Measurements from ENCODE around the gene KRT86. TPM values are rescaled to one million over a fixed set of nuclear protein-coding genes. Genes with fewer than 3 reads are reported as not detected.

Gene KRT86
- not detected for total RNA-seq
- under 1 TPM in 2 of 3 donors, not detected in 1; 0.25 to 0.60 TPM for polyA plus RNA-seq

GRCh38 chr12:52274521-52275120, at the start of gene KRT86:
TSS of gene KRT86 (plus strand) at chr12:52274645. CDS start at chr12:52301917, 27,272 bp downstream.
- H3K27me3 ChIP-seq = no peaks in the 10 kb centered on the region
- no peak for DNase-seq
- no peaks in the 10 kb centered on the region for H3K9me3 ChIP-seq
- intact Hi-C loops (cut with DNase I) = loop anchor here (10.0 kb wide), 1 partner anchor 250 kb away; no protein-coding TSS in a partner anchor
- H3K36me3 ChIP-seq = no peaks in the 10 kb centered on the region
- TF ChIP-seq POLR2AphosphoS5 (IDR thresholded peaks at IDR 0.05) (no peak), POLR2A (IDR thresholded peaks at IDR 0.05) (no peak), CTCF (IDR thresholded peaks at IDR 0.05) (no peak), EP300 (IDR thresholded peaks at IDR 0.05) (no peak)
- no peak within 1 kb of the TSS for H3K4me3 ChIP-seq
- no peak within 1 kb of the TSS for H3K27ac ChIP-seq
- 73 to 78% methylated on average over 3 of the region's 3 CpGs for WGBS, 2 donors
- H3K4me1 ChIP-seq = peaks cover 0 to 15% (median 14%) of the 10 kb centered on the region in 4 donors

GRCh38 chr12:52225752-52226151, 48.7 kb upstream of the KRT86 start:
- TF ChIP-seq POLR2AphosphoS5 (IDR thresholded peaks at IDR 0.05) (no peak), EP300 (IDR thresholded peaks at IDR 0.05) (no peak), POLR2A (IDR thresholded peaks at IDR 0.05) (no peak), CTCF (IDR thresholded peaks at IDR 0.05) (no peak)
- Histone ChIP-seq H3K27ac (no peak overlapping the region), H3K36me3 (no peaks in the 10 kb centered on the region), H3K9me3 (no peaks in the 10 kb centered on the region), H3K4me1 (peaks cover 0 to 11% (median 4%) of the 10 kb centered on the region in 4 donors), H3K4me3 (no peak overlapping the region), H3K27me3 (peaks cover 0 to 5% (median 0%) of the 10 kb centered on the region in 3 donors)
- intact Hi-C loops (cut with DNase I) = no loop called here
- 64 to 83% methylated on average over 4 of the region's 4 CpGs for WGBS, 2 donors
- DNase-seq = peak; percentile 35

GRCh38 chr12:52226446-52226845, 48.0 kb upstream of the KRT86 start:
- peaks cover 0 to 17% (median 8%) of the 10 kb centered on the region in 4 donors for H3K4me1 ChIP-seq
- H3K4me3 ChIP-seq = no peak overlapping the region
- intact Hi-C loops (cut with DNase I) = no loop called here
- TF ChIP-seq EP300 (IDR thresholded peaks at IDR 0.05) = no peak
- peaks cover 0 to 5% (median 4%) of the 10 kb centered on the region in 3 donors for H3K27me3 ChIP-seq
- H3K27ac ChIP-seq = no peak overlapping the region
- H3K36me3 ChIP-seq = no peaks in the 10 kb centered on the region
- WGBS, 2 donors = 59 to 66% methylated on average over 4 of the region's 4 CpGs
- no peak for DNase-seq
- no peaks in the 10 kb centered on the region for H3K9me3 ChIP-seq

- intact Hi-C loops (cut with DNase I) = no loop called here
- peaks cover 0 to 20% (median 10%) of the 10 kb centered on the region in 4 donors for H3K4me1 ChIP-seq
- no peaks in the 10 kb centered on the region for H3K36me3 ChIP-seq
- WGBS, 2 donors = 80 to 86% methylated on average over 5 of the region's 5 CpGs
- H3K27me3 ChIP-seq = peaks cover 1 to 17% (median 12%) of the 10 kb centered on the region in 3 donors
- H3K9me3 ChIP-seq = no peaks in the 10 kb centered on the region
- H3K27ac ChIP-seq = no peak overlapping the region
- no peak overlapping the region for H3K4me3 ChIP-seq
- DNase-seq = peak; percentile 1
- TF ChIP-seq POLR2A (IDR thresholded peaks at IDR 0.05) (no peak), EP300 (IDR thresholded peaks at IDR 0.05) (no peak), POLR2AphosphoS5 (IDR thresholded peaks at IDR 0.05) (no peak), CTCF (IDR thresholded peaks at IDR 0.05) (no peak)
Observed at GRCh38 chr12:52227606-52228166, 46.8 kb upstream of the KRT86 start.

- 38 to 64% methylated on average over 3 of the region's 3 CpGs for WGBS, 2 donors
- DNase-seq = no peak
- Histone ChIP-seq H3K9me3 (no peaks in the 10 kb centered on the region), H3K4me1 (peaks cover 0 to 27% (median 16%) of the 10 kb centered on the region in 4 donors), H3K27me3 (peaks cover 8 to 23% (median 18%) of the 10 kb centered on the region in 3 donors), H3K27ac (no peak overlapping the region), H3K36me3 (no peaks in the 10 kb centered on the region), H3K4me3 (no peak overlapping the region)
- intact Hi-C loops (cut with DNase I) = no loop called here
- no peak for TF ChIP-seq POLR2A (IDR thresholded peaks at IDR 0.05)
- TF ChIP-seq POLR2AphosphoS5 (IDR thresholded peaks at IDR 0.05) = no peak
- no peak for TF ChIP-seq CTCF (IDR thresholded peaks at IDR 0.05)
- TF ChIP-seq EP300 (IDR thresholded peaks at IDR 0.05) = no peak
Observed at GRCh38 chr12:52228366-52228765, 46.1 kb upstream of the KRT86 start.
